Epidermal melanocyte (primary cell): ENCODE measurements around the gene HIVEP1.

Source experiments
- DNase-seq: peaks from one replicate; pipeline ENCODE4 v3.0.0; 2011; ENCODE audit warnings: low spot score; ENCODE audit not compliant: insufficient read length

HIVEP1 gene

GRCh38 chr6:12017876-12018401 is 5.8 kb downstream of the HIVEP1 start:
- DNase-seq, result no peak

- DNase-seq, result no peak
Measured at GRCh38 chr6:12020187-12020791, 8.2 kb downstream of the HIVEP1 start.

GRCh38 chr6:12022481-12022880 is 10.4 kb downstream of the HIVEP1 start:
- no peak for DNase-seq

- no peak for DNase-seq
Measured at GRCh38 chr6:12022953-12023388, 10.9 kb downstream of the HIVEP1 start.

GRCh38 chr6:12024216-12024615 is 12.1 kb downstream of the HIVEP1 start:
- DNase-seq, result no peak

- no peak for DNase-seq
Measured at GRCh38 chr6:12024699-12025434, 12.8 kb downstream of the HIVEP1 start.

- no peak for DNase-seq
Measured at GRCh38 chr6:12026120-12026519, 14.0 kb downstream of the HIVEP1 start.

GRCh38 chr6:12026833-12027232 is 14.7 kb downstream of the HIVEP1 start:
- no peak for DNase-seq

- DNase-seq, result no peak
Measured at GRCh38 chr6:12028213-12028612, 16.1 kb downstream of the HIVEP1 start.

GRCh38 chr6:12029979-12030737 is 18.0 kb downstream of the HIVEP1 start:
- DNase-seq, result no peak

GRCh38 chr6:12030993-12031550 is 19.0 kb downstream of the HIVEP1 start:
- no peak for DNase-seq

- DNase-seq, result no peak
Measured at GRCh38 chr6:12032783-12033573, 20.9 kb downstream of the HIVEP1 start.

- DNase-seq, result no peak
Measured at GRCh38 chr6:12033770-12034169, 21.7 kb downstream of the HIVEP1 start.

GRCh38 chr6:12034349-12034748 is 22.2 kb downstream of the HIVEP1 start:
- no peak for DNase-seq

GRCh38 chr6:12034837-12035236 is 22.7 kb downstream of the HIVEP1 start:
- DNase-seq, result no peak

GRCh38 chr6:12036766-12037165 is 24.7 kb downstream of the HIVEP1 start:
- DNase-seq, result no peak

- no peak for DNase-seq
Measured at GRCh38 chr6:12037798-12038197, 25.7 kb downstream of the HIVEP1 start.

GRCh38 chr6:12039540-12040459 is 27.7 kb downstream of the HIVEP1 start:
- DNase-seq, result no peak

GRCh38 chr6:12047304-12047703 is 35.2 kb downstream of the HIVEP1 start:
- no peak for DNase-seq
